Endometrial microvascular endothelial cells (primary cell): ENCODE data around the gene GNPTAB. TPM values are rescaled to one million over a fixed set of nuclear protein-coding genes. Genes with fewer than 3 reads are reported as not detected.

Experiments used
- in situ Hi-C: cut with HindIII; loops from 2 replicates; pipeline ENCODE4 v1.10.0; 2017; ENCODE audit warnings: low sequenced_read_pairs, low pct_unique_long_range_greater_than_20kb; ENCODE audit errors: inconsistent ontology term
- total RNA-seq: library from RNA; depleted of rRNA; stranded (reverse); fragments of >200 nt; gene quantifications from one replicate; pipeline ENCODE4 v1.2.3, GENCODE V29; 2015; ENCODE audit errors: inconsistent ontology term

GNPTAB gene
- total RNA-seq, 1 donor from 2014 or later = 36.1 TPM

DNA sequence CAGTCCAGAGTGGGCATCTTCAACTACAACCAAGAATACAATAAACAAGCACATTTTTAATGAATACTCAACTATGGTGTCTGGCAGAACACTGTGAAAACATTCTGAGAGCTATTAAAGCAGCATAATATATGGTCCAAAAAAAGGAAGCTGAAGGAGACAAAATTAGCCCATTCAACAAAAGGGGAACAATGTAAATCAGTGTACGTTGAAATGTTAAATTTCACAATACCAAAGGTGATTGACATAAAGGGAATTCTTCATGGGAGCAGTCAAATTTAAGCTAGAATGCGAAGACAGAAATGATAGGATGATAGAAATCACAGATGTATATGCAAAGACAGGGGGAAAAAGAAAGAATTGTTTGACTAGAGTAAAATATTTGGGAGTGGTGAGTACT is 50.2 kb downstream of the GNPTAB start:
- in situ Hi-C loops = no loop called here

- in situ Hi-C loops = no loop called here
Measured at GRCh38 chr12:101779626-101780025, 51.1 kb downstream of the GNPTAB start.

DNA sequence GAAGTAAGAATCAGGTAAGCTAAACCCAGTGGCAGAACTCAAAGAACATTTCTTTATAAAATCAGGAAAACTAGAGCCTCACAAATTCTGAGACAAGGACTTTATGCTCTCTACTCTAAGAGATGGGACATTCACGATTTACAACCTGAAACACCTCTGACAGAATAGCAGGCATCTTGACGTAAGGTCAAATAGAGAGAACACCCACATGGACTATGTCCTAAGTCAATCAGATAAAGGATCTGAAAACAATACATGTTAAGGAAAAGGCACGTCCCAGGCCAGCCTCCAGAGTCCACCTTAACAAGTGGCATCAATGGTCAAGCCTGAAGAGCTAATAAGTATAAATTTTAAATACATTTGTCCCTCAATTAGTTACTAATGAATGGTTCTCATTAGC is 51.6 kb downstream of the GNPTAB start:
- in situ Hi-C loops = no loop called here

GRCh38 chr12:101777978-101778377 is 52.8 kb downstream of the GNPTAB start:
- in situ Hi-C loops = no loop called here

- in situ Hi-C loops = no loop called here
Measured at GRCh38 chr12:101777485-101777884, 53.3 kb downstream of the GNPTAB start.

- in situ Hi-C loops = no loop called here
Measured at GRCh38 chr12:101775816-101776215, 54.9 kb downstream of the GNPTAB start.

DNA sequence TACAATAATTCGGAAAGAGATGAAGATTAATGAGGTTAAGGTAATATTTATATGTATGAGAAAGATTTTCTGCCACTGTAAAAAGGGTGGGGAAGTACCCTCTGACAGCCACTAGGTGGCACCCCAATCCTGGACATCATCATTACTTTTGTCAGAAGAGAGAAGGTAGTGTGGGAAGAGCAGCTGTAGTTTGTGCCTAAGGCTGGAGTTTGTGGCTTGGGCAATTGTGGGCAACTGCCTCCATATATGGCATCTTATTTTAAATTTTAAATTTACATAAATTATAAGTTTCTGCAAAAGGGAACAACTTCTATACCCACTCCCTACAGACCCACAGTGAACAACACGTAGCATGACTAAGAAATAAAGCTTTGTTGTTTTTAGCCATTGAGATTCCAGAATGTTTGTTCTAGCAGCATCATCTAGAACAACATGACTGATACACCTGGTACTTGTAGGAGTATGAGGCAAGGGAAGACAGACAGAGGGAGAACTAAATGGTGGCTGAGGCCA is 57.1 kb downstream of the GNPTAB start:
- in situ Hi-C loops = no loop called here

- in situ Hi-C loops = no loop called here
Measured at GRCh38 chr12:101772012-101772775, 58.6 kb downstream of the GNPTAB start.

DNA sequence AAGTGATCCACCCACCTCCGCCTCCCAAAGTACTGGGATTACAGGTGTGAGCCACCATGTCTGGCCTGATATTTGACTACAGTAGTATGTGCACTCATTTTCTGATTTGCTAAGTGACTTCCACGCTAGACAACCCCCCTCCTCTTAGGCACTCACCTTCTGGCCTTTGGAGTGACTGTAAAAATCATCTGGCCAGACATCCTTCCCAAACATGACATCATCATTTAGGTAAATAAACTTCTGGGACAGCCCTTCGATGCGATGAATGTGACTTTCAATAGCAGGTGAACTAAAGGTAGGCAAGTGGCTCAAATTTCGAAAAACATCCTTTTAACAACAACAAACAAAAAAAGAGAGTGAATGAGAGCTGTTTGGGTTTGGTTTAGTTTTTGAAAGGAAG is 60.9 kb downstream of the GNPTAB start:
- in situ Hi-C loops = no loop called here

GRCh38 chr12:101768781-101769180 is 62.0 kb downstream of the GNPTAB start:
- in situ Hi-C loops = no loop called here

DNA sequence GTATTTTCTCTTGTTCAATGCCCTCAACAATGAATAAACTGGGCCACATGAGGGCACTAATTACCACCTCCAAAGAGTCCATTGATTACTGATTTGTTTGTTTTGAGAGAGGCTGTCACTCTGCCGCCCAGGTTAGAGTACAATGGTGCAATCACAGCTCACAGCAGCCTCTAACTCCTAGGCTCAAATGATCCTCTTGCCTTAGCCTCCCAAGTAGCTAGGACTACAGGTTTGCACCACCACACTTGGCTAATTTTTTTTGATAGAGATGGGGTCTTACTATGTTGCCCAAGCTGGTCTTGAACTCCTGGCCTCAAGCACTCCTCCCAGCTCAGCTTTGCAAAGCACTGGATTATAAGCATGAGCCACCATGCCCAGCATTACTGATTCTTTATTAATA is 63.2 kb downstream of the GNPTAB start:
- in situ Hi-C loops = no loop called here

GRCh38 chr12:101764051-101764792 is 66.5 kb downstream of the GNPTAB start:
- in situ Hi-C loops = no loop called here

- in situ Hi-C loops = no loop called here
Measured at GRCh38 chr12:101763246-101763931, 67.4 kb downstream of the GNPTAB start.

DNA sequence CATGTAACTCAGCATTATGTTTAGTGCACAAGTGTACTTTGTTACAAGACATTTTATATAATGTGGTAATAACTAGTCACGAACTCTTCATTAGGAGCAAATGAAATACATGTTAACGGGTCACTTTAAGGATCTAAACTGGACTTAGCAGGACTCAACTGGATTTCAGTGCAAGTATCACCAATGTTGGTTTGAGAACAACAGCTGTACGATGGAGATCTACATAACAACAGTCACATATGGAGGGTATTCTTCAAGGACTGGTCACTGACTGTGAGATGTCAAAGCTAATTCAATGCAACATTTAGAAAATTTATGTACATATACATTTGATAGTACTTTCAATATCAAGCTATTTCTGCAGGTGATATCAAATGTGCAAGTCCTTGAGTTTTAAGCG is 69.0 kb downstream of the GNPTAB start:
- in situ Hi-C loops = no loop called here

GRCh38 chr12:101761350-101761749 is 69.4 kb downstream of the GNPTAB start:
- in situ Hi-C loops = no loop called here

GRCh38 chr12:101759396-101760047 is 71.2 kb downstream of the GNPTAB start:
- in situ Hi-C loops = no loop called here

DNA sequence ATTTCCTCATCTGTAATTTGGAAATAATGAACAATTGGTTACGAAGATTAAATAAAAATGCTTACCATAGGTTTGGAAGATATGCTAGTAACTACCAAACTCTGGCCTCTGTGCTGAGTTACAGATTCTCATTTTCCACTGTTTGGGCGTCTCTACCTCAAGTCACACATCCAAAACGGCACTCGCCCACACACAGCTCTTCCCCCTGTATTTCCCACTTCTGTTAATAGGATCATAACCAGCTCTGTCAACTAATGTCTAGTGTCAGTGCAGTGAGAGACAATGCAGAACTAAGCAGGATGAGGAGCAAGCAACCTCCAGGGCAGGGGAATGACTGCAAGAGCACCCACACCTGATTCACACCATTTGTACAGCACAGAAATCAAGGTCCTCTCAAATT is 80.6 kb downstream of the GNPTAB start:
- in situ Hi-C loops = no loop called here

GRCh38 chr12:101749657-101750056 is 81.1 kb downstream of the GNPTAB start:
- in situ Hi-C loops = no loop called here

- in situ Hi-C loops = no loop called here
Measured at GRCh38 chr12:101748907-101749306, 81.9 kb downstream of the GNPTAB start.
